ENCODE measurements around the gene SNX27. TPM values are rescaled to one million over a fixed set of nuclear protein-coding genes. Genes with fewer than 3 reads are reported as not detected.
"Not testable (repeated sequence)": the region's sequence is repeated elsewhere in the genome, so short reads cannot be mapped to it uniquely, and the experiment has no call there.

Gene SNX27
- total and polyA plus RNA-seq, 2 donors: 18.6 to 66.6 TPM

GRCh38 chr1:151584278-151584677, 27.6 kb upstream of the SNX27 start:
- DNase-seq (ENCODE audit: extremely low spot score): no peak
- no peak overlapping the region for H3K27ac ChIP-seq (ENCODE audit: low read depth)
- 68% methylated on average over 6 of the region's 6 CpGs for WGBS
- H3K36me3 ChIP-seq (ENCODE audit: insufficient read depth): peaks cover 3% of the 10 kb centered on the region
- no peaks in the 10 kb centered on the region for H3K4me1 ChIP-seq (ENCODE audit: insufficient read depth)
- H3K4me3 ChIP-seq (ENCODE audit: low read depth, low read length): no peak overlapping the region

DNA sequence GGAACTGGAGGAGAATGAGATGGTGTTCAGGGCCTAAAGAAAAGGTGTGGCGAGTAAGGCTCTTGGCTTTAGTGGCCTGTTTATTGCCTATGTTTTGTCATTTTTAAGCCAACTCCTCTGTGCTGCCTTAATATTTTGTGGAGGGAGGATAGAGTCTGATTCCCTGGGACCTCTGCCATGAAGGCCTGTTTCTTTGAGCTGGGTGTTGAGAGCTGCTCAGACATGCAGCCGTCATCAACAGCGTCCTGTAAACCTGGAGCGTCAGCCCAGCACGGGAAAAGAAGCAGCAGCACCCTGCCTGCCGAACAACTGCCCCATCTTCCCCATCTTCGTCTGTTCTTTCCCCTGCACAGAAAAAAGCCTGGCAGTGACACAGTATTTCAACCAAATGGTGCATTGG, 27.1 kb upstream of the SNX27 start:
- 41% methylated on average over 7 of the region's 7 CpGs for WGBS
- Histone ChIP-seq H3K4me3 (ENCODE audit: low read depth, low read length) (no peak overlapping the region), H3K27ac (ENCODE audit: low read depth) (no peak overlapping the region), H3K36me3 (ENCODE audit: insufficient read depth) (no peaks in the 10 kb centered on the region), H3K4me1 (ENCODE audit: insufficient read depth) (no peaks in the 10 kb centered on the region)
- no peak for DNase-seq (ENCODE audit: extremely low spot score)

DNA sequence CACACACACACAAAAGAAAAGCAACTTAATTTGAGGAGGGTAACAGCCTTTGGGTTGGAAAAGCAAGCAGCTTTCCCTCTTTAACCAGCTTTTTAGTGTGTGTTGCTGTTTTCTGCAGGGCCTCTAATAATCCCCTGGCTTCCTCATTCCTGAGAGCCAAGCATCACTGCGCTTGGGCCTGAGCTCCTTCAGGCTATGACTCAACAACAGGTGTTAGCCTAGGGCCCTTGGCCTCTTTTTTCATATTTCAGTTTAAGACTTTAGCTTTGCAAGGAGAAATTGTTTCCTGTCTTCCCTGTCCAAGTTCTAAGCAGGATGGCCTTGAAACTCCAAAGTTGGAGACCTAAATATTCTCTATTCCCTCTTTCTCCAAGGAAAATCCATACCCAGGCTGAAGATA, 26.2 kb upstream of the SNX27 start:
- Histone ChIP-seq H3K36me3 (ENCODE audit: insufficient read depth) (no peaks in the 10 kb centered on the region), H3K4me1 (ENCODE audit: insufficient read depth) (no peaks in the 10 kb centered on the region), H3K27ac (ENCODE audit: low read depth) (peak overlapping the region; percentile 58), H3K4me3 (ENCODE audit: low read depth, low read length) (no peak overlapping the region)
- DNase-seq (ENCODE audit: extremely low spot score): peak; percentile 33
- 32% methylated on average over 1 of the region's 1 CpG for WGBS

DNA sequence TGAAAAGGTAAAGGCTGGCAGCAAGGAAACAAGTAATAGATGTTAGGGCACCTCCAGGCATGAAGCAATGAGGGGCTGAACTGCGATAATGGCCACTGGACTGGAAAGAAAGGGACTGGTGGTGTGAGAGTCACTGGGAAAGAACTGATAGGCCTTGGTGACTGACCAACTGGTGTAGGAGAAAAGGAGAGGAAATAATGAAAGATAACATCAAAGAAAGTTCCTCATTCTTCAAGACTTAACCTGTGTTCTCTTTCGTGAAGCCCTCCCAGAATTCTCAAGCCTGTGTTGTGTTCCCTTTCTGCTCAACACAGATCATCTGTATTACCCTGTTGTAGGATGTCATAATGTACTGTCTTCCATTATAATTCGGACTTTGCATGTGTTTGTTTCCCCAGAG, 20.9 kb upstream of the SNX27 start:
- DNase-seq (ENCODE audit: extremely low spot score): no peak
- no peaks in the 10 kb centered on the region for H3K36me3 ChIP-seq (ENCODE audit: insufficient read depth)
- no peak overlapping the region for H3K27ac ChIP-seq (ENCODE audit: low read depth)
- WGBS: 88% methylated on average over 3 of the region's 3 CpGs
- no peaks in the 10 kb centered on the region for H3K4me1 ChIP-seq (ENCODE audit: insufficient read depth)
- no peak overlapping the region for H3K4me3 ChIP-seq (ENCODE audit: low read depth, low read length)

GRCh38 chr1:151593730-151594129, 18.1 kb upstream of the SNX27 start:
- 32% methylated on average over 9 of the region's 9 CpGs for whole genome bisulfite sequencing
- H3K4me3 ChIP-seq (ENCODE audit: low read depth, low read length): no peak overlapping the region
- H3K27ac ChIP-seq (ENCODE audit: low read depth): no peak overlapping the region
- DNase-seq (ENCODE audit: extremely low spot score): no peak
- no peaks in the 10 kb centered on the region for H3K36me3 ChIP-seq (ENCODE audit: insufficient read depth)
- no peaks in the 10 kb centered on the region for H3K4me1 ChIP-seq (ENCODE audit: insufficient read depth)

DNA sequence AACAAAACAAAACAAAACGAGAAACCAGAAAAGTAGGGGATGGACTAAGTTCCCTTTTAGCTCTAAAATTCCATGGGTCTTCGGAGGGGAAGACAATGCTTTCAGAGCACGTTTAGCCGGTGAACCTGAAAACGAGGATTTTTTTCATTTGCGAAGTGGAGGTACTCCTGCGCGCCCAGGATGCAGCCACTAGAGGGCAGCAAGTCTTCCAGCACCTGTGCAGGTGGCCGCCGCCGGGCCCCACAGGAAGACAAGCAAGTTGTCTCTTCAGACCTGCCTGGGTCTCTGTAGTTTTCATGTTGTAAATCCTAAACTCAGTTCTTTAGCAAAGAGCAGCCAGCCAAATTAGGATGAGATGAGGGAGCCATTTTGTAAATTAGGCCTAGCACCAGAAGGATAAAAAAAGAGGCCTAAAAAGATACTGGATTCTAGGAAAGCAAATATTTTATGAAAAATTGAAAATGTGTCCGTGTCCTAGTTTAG, 17.7 kb upstream of the SNX27 start:
- DNase-seq (ENCODE audit: extremely low spot score): no peak
- Histone ChIP-seq H3K4me1 (ENCODE audit: insufficient read depth) (no peaks in the 10 kb centered on the region), H3K4me3 (ENCODE audit: low read depth, low read length) (no peak overlapping the region), H3K27ac (ENCODE audit: low read depth) (no peak overlapping the region), H3K36me3 (ENCODE audit: insufficient read depth) (no peaks in the 10 kb centered on the region)
- 8% methylated on average over 12 of the region's 12 CpGs for WGBS

DNA sequence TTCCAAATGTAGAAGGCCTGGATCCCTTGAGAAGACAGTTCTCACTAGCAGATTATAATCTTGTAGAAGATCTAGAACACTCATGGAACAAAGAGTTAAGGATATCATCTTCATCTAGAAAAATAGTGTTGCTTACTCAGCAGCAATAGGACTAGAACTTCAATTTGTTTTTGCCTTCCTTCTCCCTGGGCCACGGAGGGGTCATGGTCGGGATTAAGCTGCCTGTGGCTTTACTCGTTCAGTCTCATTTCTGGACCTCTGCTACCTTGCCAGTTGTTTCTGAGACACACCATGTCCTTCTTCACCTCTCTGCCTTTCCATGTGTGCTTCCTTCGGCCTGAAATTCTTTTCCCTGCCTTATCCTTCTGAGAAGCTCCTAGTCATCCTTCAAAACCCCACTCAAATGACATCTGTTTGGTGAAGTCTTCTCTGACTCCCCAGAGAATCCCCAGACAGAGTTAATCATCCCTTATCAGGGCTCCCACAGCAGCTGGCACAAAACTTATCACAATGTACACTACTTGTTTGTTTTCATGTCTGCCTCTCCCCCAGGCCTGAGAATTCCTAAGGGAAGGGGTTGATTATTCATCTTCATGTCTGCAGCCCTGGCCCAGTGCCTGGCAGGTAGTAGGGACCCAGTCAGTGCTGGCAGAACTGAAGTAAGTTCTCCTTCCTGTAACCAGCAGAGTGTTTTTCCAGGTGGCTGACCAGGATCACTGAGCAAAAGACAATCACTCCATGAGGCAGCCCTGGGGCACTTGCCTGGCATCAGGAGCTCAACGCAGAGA, 15.5 kb upstream of the SNX27 start:
- DNase-seq (ENCODE audit: extremely low spot score): no peak
- Histone ChIP-seq H3K36me3 (ENCODE audit: insufficient read depth) (no peaks in the 10 kb centered on the region), H3K4me3 (ENCODE audit: low read depth, low read length) (no peak overlapping the region), H3K27ac (ENCODE audit: low read depth) (no peak overlapping the region), H3K4me1 (ENCODE audit: insufficient read depth) (no peaks in the 10 kb centered on the region)
- WGBS: 85% methylated on average over 5 of the region's 5 CpGs

GRCh38 chr1:151602550-151602949, 9.3 kb upstream of the SNX27 start:
- not testable (repeated sequence) for H3K27ac ChIP-seq (ENCODE audit: low read depth); H3K4me1 ChIP-seq (ENCODE audit: insufficient read depth); H3K36me3 ChIP-seq (ENCODE audit: insufficient read depth); H3K4me3 ChIP-seq (ENCODE audit: low read depth, low read length); DNase-seq (ENCODE audit: extremely low spot score)
- whole genome bisulfite sequencing: 85% methylated on average over 5 of the region's 5 CpGs

DNA sequence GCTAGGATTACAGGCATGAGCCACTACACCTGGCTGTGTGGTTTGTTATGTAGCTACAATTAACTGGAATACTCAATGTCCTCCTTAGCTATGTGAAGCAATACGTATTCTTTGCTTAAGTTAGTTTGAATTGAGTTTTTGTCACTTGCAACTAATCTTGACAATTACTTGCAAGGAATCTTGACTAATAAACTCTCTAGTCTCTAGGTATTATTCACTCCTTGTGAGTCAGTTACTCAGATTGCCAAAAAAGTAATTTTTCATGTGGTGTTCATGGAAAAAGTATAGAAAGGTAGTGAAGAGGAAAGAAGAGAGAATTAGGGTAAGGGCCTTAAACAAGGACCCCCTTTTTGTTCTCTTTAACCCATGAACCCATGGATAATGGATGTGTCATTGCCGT, 7.6 kb upstream of the SNX27 start:
- Histone ChIP-seq H3K4me3 (ENCODE audit: low read depth, low read length) (no peak overlapping the region), H3K27ac (ENCODE audit: low read depth) (no peak overlapping the region), H3K36me3 (ENCODE audit: insufficient read depth) (no peaks in the 10 kb centered on the region), H3K4me1 (ENCODE audit: insufficient read depth) (no peaks in the 10 kb centered on the region)
- no peak for DNase-seq (ENCODE audit: extremely low spot score)
- 80% methylated on average over 2 of the region's 2 CpGs for WGBS

- Histone ChIP-seq H3K36me3 (ENCODE audit: insufficient read depth) (no peaks in the 10 kb centered on the region), H3K27ac (ENCODE audit: low read depth) (no peak overlapping the region), H3K4me3 (ENCODE audit: low read depth, low read length) (no peak overlapping the region), H3K4me1 (ENCODE audit: insufficient read depth) (no peaks in the 10 kb centered on the region)
- DNase-seq (ENCODE audit: extremely low spot score): no peak
Measured at GRCh38 chr1:151606384-151606783, 5.5 kb upstream of the SNX27 start.

GRCh38 chr1:151606857-151607256, 5.0 kb upstream of the SNX27 start:
- H3K4me3 ChIP-seq (ENCODE audit: low read depth, low read length): no peak overlapping the region
- H3K27ac ChIP-seq (ENCODE audit: low read depth): no peak overlapping the region
- no peaks in the 10 kb centered on the region for H3K4me1 ChIP-seq (ENCODE audit: insufficient read depth)
- 71% methylated on average over 3 of the region's 3 CpGs for WGBS
- DNase-seq (ENCODE audit: extremely low spot score): no peak
- no peaks in the 10 kb centered on the region for H3K36me3 ChIP-seq (ENCODE audit: insufficient read depth)

- DNase-seq (ENCODE audit: extremely low spot score): no peak
- no peaks in the 10 kb centered on the region for H3K4me1 ChIP-seq (ENCODE audit: insufficient read depth)
- WGBS: 89% methylated on average over 3 of the region's 3 CpGs
- H3K36me3 ChIP-seq (ENCODE audit: insufficient read depth): no peaks in the 10 kb centered on the region
- H3K4me3 ChIP-seq (ENCODE audit: low read depth, low read length): no peak overlapping the region
- H3K27ac ChIP-seq (ENCODE audit: low read depth): no peak overlapping the region
Measured at GRCh38 chr1:151610142-151610541, 1.7 kb upstream of the SNX27 start.

DNA sequence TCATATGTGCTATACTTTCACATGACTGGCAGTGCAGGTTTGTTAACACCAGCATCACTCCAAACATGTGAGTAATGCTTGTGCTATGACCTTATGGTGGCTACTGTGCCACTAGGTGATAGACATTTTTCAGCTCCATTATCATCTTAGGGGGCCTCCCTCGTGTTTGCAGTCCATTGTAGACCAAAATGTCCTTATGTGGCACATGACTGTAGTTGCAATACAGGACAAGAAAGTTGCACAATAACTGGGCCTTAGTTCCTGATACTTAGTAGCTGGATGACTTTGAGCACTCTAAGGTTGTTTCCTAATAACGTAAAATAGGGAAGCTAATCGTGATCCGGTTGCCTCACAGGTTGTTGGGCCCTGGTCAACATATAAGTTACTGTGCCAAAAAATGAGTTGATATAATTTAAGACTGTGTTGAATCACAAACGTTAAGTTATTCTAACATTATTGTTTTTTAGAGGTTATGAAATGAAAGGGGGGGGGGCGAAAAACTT, 511 bp upstream of the SNX27 start:
- no peaks in the 10 kb centered on the region for H3K4me1 ChIP-seq (ENCODE audit: insufficient read depth)
- H3K27ac ChIP-seq (ENCODE audit: low read depth): peak overlapping the region; percentile 96
- no peak overlapping the region for H3K4me3 ChIP-seq (ENCODE audit: low read depth, low read length)
- WGBS: 10% methylated on average over 6 of the region's 6 CpGs
- no peak for DNase-seq (ENCODE audit: extremely low spot score)
- H3K36me3 ChIP-seq (ENCODE audit: insufficient read depth): no peaks in the 10 kb centered on the region

DNA sequence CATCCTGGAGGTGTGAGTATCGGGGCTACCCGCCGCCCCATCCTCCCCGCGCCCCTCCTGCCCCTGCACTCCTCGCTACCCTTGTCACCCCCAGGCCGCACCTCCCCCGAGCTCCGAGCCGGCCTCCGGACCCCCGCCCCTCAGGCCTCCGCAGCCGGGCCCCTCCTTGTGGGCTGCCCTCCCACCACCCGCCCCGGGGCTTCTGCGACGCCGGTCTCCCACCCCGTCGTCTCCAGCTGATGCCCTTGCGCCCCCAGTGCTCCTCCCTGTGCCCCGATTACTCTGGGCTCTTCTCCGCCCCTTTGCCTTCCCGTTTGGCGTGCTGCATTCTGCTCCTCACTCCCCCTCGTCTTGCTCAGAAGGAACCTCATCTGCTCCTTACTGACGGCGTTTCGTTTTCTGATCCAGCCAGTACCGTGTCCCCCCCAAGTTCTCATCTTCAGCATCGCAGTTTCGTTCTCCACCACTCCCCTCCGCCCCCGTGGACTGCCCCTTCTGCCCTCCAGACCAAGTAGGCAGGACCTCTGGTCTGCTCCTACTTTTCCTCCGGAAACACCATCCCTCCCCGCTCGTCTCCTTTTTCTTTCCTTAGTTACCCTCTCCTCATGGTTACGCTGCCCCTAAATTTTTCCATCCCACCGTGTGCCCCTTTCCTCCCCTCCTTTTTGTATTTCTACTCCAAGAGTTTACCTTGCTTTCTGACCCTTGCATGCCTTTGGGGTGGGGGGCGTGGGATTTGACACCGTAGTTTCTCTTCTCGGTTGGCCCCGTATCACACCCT, 841 bp downstream of the SNX27 start:
- DNase-seq (ENCODE audit: extremely low spot score): no peak
- Histone ChIP-seq H3K36me3 (ENCODE audit: insufficient read depth) (peaks cover 2% of the 10 kb centered on the region), H3K4me3 (ENCODE audit: low read depth, low read length) (peak overlapping the region; percentile 86), H3K27ac (ENCODE audit: low read depth) (peak overlapping the region; percentile 96), H3K4me1 (ENCODE audit: insufficient read depth) (no peaks in the 10 kb centered on the region)
- under 1% methylated on average over 44 of the region's 44 CpGs for WGBS

Data from urinary bladder (tissue), 4 donors.